Measurements from ENCODE around the gene RNF34. TPM values are rescaled to one million over a fixed set of nuclear protein-coding genes. Genes with fewer than 3 reads are reported as not detected.

Gene RNF34
- total and polyA plus RNA-seq, 2 of the 13 experiments (the other 11 are each of a cell fraction or from before 2014, with no cell fraction given): 36.8 to 53.2 TPM

DNA sequence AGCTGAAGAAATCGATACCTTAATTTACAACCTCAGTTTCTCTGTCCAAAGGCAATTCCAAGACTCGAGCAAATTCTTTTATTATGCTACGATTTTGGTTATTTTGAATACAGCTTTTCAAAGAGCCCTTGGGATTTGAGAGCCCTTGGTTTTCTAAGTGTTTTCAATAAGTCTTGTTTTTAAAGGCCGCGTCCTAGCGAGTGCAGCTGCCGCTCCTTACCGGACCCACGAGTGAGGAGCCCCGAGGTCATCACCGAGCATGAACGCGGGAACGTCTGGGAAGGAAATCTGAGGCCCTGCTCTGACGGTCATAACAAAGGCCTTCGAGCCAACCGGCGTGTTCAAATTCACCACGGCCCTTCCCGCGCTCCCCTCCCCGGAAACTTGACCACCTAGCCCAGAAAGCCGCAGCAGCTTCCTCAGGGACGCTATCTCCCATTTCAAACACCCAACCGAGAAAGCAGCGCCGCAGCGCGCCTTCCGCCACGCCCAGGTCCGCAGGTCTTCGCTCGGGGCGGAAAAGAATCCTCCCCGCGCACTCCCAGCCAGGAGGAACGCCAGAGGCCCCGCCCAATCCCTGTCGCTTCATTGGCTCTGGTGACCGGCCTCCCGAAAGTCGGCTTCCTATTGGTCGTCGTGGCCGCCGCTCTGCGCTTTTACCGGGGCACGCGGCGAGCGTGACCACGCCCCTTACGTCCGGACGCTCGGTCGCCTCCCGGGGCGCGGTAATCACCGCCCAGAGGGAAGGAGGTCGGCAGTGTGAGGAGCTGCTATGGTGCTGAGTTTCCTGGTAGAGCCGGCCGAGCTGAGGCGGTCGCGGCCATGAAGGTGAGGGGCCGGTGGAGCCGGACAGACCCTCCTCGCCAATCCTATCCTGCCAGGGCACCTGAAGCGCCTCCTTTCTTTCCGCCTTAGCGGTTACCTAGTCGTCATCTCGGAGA, at the start of gene RNF34 (continued):
- TF ChIP-seq ZNF501 (CRISPR knock-in tag; IDR thresholded peaks at IDR 0.05) (peak; percentile 75; the same call in 1 of the 2 replicates), HOXA3 (CRISPR knock-in tag; IDR thresholded peaks at IDR 0.05) (peak; percentile 86), ELF4 (CRISPR knock-in tag; IDR thresholded peaks at IDR 0.05; ENCODE audit: borderline replicate concordance) (no peak), HES4 (CRISPR knock-in tag; IDR thresholded peaks at IDR 0.05; ENCODE audit: borderline replicate concordance) (no peak), RXRB (CRISPR knock-in tag; IDR thresholded peaks at IDR 0.05; ENCODE audit: borderline replicate concordance) (0 out of 2 replicates have a peak, but pooled peaks have one; percentile 25), ZFP1 (CRISPR knock-in tag; IDR thresholded peaks at IDR 0.05) (0 out of 2 replicates have a peak, but pooled peaks have one; percentile 13), JUND (CRISPR knock-in tag; IDR thresholded peaks at IDR 0.05) (no peak), NFATC3 (CRISPR knock-in tag; IDR thresholded peaks at IDR 0.05) (0 out of 2 replicates have a peak, but pooled peaks have one; percentile 19), ZNF12 (CRISPR knock-in tag; IDR thresholded peaks at IDR 0.05) (no peak), ZNF780A (CRISPR knock-in tag; IDR thresholded peaks at IDR 0.05) (no peak), MAFK (conservative IDR thresholded peaks at IDR 0.05 in 1 of 2, IDR thresholded peaks at IDR 0.05 in 1 of 2; ENCODE audit: low read length in 2 of 2) (no peak), ZNF879 (CRISPR knock-in tag; IDR thresholded peaks at IDR 0.05) (no peak), HMG20A (CRISPR knock-in tag; IDR thresholded peaks at IDR 0.05; ENCODE audit: borderline replicate concordance) (no peak), MZF1 (CRISPR knock-in tag; IDR thresholded peaks at IDR 0.05; ENCODE audit: borderline replicate concordance) (no peak; the same call in 1 of the 2 replicates), ZNF460 (CRISPR knock-in tag; IDR thresholded peaks at IDR 0.05; ENCODE audit: borderline replicate concordance) (no peak), MED8 (CRISPR knock-in tag; IDR thresholded peaks at IDR 0.05; ENCODE audit: insufficient replicate concordance) (peak; percentile 70), ZSCAN25 (CRISPR knock-in tag; IDR thresholded peaks at IDR 0.05) (peak; percentile 77), ZNF709 (CRISPR knock-in tag; IDR thresholded peaks at IDR 0.05) (peak; percentile 76), ZFP36L1 (CRISPR knock-in tag; IDR thresholded peaks at IDR 0.05) (no peak; the same call in 1 of the 2 replicates), ZNF143 (CRISPR knock-in tag; IDR thresholded peaks at IDR 0.05) (no peak), SMAD9 (CRISPR knock-in tag; IDR thresholded peaks at IDR 0.05) (no peak)
- TF ChIP-seq, protein P1, sequence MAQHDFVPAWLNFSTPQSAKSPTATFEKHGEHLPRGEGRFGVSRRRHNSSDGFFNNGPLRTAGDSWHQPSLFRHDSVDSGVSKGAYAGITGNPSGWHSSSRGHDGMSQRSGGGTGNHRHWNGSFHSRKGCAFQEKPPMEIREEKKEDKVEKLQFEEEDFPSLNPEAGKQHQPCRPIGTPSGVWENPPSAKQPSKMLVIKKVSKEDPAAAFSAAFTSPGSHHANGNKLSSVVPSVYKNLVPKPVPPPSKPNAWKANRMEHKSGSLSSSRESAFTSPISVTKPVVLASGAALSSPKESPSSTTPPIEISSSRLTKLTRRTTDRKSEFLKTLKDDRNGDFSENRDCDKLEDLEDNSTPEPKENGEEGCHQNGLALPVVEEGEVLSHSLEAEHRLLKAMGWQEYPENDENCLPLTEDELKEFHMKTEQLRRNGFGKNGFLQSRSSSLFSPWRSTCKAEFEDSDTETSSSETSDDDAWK (CRISPR knock-in tag; IDR thresholded peaks at IDR 0.05): no peak
- TF ChIP-seq, protein P2, sequence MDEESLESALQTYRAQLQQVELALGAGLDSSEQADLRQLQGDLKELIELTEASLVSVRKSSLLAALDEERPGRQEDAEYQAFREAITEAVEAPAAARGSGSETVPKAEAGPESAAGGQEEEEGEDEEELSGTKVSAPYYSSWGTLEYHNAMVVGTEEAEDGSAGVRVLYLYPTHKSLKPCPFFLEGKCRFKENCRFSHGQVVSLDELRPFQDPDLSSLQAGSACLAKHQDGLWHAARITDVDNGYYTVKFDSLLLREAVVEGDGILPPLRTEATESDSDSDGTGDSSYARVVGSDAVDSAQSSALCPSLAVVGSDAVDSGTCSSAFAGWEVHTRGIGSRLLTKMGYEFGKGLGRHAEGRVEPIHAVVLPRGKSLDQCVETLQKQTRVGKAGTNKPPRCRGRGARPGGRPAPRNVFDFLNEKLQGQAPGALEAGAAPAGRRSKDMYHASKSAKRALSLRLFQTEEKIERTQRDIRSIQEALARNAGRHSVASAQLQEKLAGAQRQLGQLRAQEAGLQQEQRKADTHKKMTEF (CRISPR knock-in tag; IDR thresholded peaks at IDR 0.05): peak; percentile 80
- TF ChIP-seq, protein P3, sequence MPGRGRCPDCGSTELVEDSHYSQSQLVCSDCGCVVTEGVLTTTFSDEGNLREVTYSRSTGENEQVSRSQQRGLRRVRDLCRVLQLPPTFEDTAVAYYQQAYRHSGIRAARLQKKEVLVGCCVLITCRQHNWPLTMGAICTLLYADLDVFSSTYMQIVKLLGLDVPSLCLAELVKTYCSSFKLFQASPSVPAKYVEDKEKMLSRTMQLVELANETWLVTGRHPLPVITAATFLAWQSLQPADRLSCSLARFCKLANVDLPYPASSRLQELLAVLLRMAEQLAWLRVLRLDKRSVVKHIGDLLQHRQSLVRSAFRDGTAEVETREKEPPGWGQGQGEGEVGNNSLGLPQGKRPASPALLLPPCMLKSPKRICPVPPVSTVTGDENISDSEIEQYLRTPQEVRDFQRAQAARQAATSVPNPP (CRISPR knock-in tag; IDR thresholded peaks at IDR 0.05): 0 out of 2 replicates have a peak, but pooled peaks have one; percentile 28
- TF ChIP-seq, protein P4, sequence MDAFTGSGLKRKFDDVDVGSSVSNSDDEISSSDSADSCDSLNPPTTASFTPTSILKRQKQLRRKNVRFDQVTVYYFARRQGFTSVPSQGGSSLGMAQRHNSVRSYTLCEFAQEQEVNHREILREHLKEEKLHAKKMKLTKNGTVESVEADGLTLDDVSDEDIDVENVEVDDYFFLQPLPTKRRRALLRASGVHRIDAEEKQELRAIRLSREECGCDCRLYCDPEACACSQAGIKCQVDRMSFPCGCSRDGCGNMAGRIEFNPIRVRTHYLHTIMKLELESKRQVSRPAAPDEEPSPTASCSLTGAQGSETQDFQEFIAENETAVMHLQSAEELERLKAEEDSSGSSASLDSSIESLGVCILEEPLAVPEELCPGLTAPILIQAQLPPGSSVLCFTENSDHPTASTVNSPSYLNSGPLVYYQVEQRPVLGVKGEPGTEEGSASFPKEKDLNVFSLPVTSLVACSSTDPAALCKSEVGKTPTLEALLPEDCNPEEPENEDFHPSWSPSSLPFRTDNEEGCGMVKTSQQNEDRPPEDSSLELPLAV (CRISPR knock-in tag; conservative IDR thresholded peaks at IDR 0.05; ENCODE audit: low read depth): no peak
